ENCODE results near the gene SOX2.

The SOX2 gene

DNA sequence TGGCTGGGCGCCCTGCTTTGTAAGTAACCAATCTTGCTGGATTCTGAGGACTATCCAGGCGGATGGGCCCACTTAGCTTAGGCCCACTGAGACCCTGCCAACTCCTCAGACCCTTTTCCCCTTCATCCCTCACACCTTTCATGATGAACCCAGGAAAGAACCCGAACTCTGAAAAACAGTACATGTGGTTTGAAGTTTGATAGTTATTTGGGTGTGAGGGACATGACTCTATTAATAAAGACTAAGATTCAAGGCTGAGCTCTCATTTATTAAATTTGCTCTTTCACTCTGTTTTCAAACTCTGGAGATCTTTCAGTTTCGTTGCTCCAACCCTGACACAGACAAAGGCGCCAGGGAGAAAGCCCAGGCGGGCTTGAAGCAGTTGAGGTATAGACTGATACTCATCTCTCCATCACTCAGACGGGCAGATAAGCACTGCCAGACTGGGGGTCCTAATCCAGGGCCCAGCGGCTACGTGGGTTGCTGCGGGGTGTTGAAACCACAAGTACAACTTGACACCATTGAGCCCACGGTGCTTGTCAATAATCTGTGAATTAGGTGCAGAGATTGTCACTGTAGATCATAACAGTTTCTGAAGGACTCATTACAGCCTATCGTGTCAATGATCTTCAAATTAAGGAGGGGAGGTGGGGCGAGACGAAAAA lies 7.2 kb upstream of the SOX2 start:
- FAIRE-seq = no peak

DNA sequence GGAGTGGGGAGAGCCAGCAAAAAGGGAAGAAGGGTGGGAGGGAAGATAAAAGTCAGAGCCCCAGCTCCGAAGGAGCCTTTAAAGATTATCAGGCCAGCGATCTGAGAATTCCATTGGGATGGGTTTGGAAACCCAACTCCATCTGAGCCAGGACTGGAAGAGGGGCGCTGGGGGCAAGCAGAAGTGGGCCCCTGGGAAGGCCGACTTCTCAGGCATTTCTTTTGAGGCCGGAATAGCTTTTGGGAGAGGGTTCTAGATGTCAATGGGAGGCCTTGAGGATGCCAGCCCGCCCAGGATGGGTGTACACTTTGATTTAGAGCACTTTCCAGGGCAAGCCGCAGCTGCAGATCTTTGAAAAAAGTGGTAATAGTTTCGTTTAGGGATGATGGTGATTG lies 6.6 kb upstream of the SOX2 start:
- FAIRE-seq = no peak
- no peak for DNase-seq (ENCODE audit: low spot score)

More for the DNA sequence above, 7.2 kb upstream of the SOX2 start:
- DNase-seq (ENCODE audit: low spot score) = no peak

DNA sequence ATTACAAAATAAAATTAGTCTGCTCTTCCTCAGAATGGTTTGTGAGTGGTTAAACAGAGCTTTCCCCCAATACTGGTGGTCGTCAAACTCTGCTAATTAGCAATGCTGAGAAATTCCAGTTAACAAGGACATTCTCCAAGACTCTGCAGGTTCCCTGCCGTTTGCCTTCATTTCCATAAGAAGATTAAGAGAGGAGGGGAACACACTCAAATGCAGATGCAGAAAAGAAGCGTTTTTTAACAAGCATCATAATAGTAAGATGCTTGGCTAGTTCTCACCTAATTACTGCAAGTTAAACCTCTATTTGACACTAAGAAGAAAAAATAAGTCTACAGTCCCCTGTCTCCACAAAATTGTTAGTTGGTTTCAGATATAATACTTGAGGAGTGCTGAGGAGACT lies 3.7 kb upstream of the SOX2 start:
- no peak for FAIRE-seq

DNA sequence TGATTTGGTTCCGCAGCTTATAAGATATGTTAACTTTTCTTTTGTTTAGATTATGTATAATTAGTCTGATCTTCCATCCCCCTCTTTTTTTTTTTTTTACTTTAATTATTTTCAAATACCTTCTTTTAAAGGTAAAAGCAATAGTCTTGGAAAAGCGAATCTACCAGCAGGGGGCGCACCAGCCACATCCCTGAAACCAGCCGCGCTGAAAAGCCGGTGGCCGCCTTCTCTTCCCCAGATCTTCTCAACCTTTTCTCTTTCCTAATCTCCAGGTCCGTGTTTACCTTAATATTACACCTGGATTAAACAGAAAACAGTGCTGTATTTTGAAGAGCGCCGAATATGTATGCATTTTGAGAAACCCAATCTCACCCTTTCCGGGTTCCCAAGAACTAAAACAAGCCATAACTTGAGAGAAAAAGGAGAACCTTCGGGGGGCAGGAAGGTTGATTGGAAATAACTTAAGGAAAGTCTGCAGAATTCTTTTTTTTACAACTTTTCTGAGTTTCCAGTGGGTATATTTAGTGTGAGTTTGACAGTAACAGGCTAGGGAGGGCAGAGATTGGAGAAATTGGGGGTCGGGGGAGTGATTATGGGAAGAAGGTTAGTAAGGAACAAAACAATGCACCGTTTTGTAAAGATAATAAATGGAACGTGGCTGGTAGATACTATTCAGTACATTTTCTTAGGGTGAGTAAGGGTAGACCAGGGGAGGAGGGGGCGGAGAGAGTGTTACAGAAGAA lies 2.0 kb upstream of the SOX2 start:
- FAIRE-seq (no peak), DNase-seq (ENCODE audit: low spot score) (peak; percentile 47)

More for the DNA sequence above, 3.7 kb upstream of the SOX2 start:
- DNase-seq (ENCODE audit: low spot score) = no peak

DNA sequence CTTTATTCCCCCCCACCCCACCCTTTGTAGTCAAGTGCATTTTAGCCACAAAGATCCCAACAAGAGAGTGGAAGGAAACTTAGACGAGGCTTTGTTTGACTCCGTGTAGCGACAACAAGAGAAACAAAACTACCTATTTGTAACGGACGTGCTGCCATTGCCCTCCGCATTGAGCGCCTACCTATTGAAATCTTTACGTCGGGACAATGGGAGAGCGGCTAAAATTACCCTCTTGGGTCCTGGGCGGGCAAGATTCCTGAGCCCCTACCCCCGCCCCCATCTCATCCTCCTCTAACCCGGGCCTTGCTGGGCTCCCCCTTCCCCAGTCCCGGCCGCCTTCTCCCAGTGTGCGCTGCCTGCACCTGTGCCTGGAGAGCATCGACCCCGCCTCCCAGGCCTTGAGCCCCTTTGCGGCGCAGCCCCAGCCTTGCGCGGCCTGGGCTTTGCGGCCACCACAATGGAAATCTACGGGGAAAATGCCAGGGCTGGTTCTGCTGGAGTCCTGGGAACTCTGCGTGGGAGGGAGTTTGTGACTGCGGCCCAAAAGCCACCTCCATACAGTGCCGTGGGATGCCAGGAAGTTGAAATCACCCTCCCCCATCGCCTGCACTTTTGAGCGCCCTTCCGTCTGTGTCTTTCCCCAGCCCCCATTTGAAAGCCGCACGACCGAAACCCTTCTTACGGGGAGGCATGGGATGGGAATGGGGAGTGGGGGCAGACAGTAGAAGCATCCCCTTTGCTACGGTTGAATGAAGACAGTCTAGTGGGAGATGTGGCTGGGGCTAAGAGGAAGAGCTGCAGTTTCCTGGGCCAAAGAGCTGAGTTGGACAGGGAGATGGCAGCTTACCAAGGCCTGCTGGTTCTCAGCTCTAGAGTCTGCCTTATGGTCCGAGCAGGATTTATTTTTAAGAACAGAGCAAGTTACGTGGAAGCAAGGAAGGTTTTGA lies 1.1 kb upstream of the SOX2 start:
- DNase-seq (ENCODE audit: low spot score) (no peak), FAIRE-seq (no peak)

DNA sequence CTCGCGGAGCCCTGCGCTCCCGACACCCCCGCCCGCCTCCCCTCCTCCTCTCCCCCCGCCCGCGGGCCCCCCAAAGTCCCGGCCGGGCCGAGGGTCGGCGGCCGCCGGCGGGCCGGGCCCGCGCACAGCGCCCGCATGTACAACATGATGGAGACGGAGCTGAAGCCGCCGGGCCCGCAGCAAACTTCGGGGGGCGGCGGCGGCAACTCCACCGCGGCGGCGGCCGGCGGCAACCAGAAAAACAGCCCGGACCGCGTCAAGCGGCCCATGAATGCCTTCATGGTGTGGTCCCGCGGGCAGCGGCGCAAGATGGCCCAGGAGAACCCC lies 464 bp downstream of the SOX2 start:
- FAIRE-seq (no peak), DNase-seq (ENCODE audit: low spot score) (no peak)

DNA sequence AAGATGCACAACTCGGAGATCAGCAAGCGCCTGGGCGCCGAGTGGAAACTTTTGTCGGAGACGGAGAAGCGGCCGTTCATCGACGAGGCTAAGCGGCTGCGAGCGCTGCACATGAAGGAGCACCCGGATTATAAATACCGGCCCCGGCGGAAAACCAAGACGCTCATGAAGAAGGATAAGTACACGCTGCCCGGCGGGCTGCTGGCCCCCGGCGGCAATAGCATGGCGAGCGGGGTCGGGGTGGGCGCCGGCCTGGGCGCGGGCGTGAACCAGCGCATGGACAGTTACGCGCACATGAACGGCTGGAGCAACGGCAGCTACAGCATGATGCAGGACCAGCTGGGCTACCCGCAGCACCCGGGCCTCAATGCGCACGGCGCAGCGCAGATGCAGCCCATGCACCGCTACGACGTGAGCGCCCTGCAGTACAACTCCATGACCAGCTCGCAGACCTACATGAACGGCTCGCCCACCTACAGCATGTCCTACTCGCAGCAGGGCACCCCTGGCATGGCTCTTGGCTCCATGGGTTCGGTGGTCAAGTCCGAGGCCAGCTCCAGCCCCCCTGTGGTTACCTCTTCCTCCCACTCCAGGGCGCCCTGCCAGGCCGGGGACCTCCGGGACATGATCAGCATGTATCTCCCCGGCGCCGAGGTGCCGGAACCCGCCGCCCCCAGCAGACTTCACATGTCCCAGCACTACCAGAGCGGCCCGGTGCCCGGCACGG lies 991 bp downstream of the SOX2 start:
- FAIRE-seq (peak; percentile 74), DNase-seq (ENCODE audit: low spot score) (no peak)

DNA sequence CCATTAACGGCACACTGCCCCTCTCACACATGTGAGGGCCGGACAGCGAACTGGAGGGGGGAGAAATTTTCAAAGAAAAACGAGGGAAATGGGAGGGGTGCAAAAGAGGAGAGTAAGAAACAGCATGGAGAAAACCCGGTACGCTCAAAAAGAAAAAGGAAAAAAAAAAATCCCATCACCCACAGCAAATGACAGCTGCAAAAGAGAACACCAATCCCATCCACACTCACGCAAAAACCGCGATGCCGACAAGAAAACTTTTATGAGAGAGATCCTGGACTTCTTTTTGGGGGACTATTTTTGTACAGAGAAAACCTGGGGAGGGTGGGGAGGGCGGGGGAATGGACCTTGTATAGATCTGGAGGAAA lies 1.5 kb downstream of the SOX2 start:
- FAIRE-seq (no peak), DNase-seq (ENCODE audit: low spot score) (no peak)

DNA sequence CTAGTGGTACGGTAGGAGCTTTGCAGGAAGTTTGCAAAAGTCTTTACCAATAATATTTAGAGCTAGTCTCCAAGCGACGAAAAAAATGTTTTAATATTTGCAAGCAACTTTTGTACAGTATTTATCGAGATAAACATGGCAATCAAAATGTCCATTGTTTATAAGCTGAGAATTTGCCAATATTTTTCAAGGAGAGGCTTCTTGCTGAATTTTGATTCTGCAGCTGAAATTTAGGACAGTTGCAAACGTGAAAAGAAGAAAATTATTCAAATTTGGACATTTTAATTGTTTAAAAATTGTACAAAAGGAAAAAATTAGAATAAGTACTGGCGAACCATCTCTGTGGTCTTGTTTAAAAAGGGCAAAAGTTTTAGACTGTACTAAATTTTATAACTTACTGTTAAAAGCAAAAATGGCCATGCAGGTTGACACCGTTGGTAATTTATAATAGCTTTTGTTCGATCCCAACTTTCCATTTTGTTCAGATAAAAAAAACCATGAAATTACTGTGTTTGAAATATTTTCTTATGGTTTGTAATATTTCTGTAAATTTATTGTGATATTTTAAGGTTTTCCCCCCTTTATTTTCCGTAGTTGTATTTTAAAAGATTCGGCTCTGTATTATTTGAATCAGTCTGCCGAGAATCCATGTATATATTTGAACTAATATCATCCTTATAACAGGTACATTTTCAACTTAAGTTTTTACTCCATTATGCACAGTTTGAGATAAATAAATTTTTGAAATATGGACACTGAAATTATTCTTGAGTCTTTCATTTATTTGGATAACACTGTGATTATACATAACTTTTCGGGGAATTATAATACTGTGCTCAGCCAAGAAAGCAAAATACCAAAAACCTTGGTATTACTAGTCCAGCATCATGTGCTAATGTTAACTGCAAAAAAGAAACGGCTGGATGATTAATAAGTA lies 2.2 kb downstream of the SOX2 start:
- no peak for FAIRE-seq
- DNase-seq (ENCODE audit: low spot score) = no peak

DNA sequence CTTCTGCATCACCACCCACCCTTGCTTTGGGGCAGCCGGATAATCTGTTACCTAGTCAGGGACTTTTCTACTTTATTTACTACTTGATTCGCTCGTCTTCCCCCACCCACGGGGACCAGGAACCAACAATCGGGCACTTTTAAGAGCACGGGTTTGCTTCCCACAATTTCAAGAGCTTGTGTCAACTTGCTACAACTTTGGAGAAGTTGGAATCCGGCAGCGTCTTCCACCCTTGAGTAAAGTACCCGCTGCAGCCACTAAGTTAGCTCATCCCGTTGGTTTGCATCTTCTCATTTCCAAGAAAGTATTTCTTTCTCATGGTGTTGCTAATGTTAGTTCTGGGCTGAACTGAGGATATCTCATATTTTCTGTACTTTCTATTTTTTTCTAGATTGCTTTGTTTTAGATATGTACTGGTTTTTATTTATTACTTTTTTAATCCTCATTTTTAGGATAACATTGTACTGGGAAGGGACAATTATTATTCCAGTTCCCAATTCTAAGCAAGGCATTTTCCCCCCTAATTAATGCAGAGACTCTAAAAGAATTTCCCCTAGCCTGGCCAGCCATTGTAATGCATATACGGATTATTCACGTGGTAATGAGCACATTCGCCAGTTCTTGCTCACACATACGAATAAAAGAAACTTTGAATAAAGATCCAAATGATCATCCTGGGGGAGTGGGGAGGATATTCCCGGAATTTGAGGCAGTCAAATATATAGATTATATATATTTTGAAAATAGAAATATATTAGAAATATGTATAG lies 4.0 kb downstream of the SOX2 start:
- no peak for DNase-seq (ENCODE audit: low spot score)
- FAIRE-seq = no peak

DNA sequence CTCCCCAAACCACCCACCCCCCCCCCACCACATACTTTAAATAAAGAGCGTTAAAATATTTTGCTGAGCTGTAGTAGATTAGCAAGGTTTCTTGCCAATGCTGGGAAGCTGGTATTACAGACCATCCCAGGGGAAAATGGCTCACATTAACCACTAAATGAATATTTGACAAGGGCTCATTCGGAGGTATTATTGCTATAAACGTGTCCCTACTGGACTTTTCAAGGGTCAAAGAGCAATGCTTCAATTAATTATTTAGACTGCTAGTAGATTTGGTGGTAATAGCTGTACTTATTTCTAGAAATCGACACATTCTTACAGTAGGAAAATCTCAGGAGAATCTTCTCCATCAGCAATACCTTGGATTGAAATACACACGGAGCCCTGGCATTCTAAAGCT lies 5.2 kb downstream of the SOX2 start:
- FAIRE-seq (no peak), DNase-seq (ENCODE audit: low spot score) (no peak)

DNA sequence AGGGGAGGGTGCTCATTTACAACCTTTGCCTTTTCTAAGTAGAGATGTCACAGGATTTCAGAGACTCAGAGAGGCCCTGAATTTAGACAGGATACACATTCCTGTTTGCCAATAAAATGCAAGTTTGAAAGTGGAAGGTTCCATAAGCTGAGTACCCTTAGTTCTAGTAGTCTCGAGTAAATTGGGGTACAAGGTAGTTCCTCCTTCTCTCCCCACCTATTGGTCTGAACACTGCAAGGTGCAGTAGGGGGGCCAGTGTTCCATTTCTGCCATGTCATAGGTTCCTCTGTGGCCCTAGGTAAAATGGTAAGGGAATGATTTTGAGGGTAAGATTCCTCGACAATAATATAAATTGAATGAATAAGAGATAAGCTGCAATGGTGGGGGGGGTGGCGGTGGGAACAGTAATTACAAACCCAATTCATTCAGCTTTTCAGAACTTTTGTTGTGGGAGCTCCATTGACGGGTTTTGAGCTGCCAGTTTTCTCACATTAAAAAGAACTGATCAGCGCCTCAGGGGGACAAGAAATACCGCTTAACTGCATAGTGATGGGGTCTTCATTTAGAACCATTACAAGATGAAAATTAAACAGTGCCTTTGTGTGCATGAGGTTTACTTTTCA lies 5.9 kb downstream of the SOX2 start:
- FAIRE-seq (no peak), DNase-seq (ENCODE audit: low spot score) (no peak)

DNA sequence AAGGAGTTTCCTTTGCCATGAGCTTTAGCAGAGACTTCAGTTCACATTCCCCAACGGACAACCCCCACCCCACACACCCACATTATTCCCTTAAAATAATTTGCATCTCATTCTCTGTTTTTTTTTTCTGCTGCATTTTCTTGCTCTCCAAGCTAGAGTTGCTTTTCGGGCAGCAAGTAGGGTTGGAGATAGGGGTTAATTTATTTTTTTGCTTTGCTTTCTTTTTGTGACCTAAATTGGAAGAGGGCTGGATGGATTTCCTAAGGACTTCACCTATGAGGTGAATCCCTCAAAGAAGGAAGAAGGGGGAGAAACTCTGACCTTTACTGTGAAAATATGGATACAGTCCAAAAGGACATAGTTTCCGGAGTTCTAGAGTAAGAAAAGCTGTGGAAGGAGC lies 6.6 kb downstream of the SOX2 start:
- FAIRE-seq (no peak), DNase-seq (ENCODE audit: low spot score) (no peak)

DNA sequence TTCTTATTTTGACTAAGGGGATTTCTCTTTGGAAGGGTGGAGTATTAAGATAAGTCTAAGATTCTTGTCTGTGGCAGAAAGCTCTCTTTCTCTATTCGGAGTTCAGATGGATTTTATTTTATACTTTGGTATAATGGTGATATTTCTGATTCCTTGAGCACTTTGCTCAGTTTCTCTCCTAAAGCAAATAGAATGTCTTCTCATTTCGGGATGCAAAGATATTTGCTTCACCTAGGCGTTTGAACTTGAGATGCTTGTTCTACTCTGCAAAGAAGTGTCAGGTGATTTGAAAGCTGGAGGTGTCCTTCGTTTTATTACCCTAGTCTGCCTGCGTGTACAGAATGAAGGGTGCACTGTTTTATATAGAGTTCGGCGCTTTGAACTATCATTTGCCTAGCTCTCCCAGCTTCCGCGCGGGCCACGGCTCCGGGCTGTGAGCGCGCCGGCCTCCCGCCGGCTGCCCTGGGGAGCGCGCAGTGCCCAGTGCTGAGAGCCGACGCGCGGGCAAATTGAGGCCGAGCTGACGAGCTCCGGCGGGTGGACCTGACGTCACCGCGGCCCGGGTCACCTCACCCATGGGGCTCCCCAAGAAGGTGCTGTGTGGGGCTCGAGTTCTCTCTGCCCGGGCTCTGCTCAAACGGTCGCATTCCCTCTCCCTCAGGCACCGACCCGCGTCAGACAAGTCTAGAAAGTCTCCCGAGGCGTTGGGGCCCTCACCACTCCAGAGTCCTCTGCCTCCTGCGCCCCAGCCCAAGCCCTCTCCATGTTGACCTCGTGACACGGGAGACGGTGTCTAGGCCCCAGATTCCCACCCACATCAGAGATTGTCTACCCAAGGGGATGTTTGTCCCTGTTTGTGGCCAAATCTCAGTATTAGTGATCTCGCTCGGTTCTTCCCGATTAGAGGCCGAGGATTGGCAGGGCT lies 7.5 kb downstream of the SOX2 start:
- no peak for FAIRE-seq
- no peak for DNase-seq (ENCODE audit: low spot score)

DNA sequence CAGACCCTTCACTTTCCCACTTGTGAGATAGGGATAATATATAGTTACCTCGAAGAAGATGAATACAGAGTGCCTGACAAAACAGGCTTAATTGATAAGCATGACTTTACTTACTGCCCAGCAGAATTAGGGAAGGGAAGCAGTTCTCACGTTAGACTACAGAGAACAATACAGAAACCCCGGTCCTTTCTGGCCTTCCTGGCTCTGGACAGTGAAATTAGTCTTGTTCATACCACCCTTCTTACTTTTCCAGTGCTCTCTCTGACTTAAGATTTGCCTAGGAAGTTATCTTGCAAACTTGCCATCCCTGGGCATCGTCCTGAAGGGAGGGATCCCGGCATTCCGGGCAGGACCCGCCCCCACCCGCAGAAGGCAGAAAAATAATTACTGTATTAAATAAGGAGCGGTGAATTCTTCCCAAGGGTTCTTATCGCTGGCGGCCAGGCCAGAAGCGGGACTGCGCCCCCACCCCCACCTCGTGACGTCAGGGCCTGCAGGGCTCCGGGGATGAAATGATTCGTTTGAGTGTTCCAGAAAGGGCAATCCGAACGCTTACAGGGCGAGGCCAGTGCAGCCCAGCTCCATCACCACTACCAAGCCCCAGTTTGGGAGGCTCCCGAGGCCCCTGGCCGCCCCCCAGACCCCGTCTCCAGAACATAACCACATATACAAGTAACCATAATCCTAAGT lies 8.4 kb downstream of the SOX2 start:
- FAIRE-seq (no peak), DNase-seq (ENCODE audit: low spot score) (no peak)

DNA sequence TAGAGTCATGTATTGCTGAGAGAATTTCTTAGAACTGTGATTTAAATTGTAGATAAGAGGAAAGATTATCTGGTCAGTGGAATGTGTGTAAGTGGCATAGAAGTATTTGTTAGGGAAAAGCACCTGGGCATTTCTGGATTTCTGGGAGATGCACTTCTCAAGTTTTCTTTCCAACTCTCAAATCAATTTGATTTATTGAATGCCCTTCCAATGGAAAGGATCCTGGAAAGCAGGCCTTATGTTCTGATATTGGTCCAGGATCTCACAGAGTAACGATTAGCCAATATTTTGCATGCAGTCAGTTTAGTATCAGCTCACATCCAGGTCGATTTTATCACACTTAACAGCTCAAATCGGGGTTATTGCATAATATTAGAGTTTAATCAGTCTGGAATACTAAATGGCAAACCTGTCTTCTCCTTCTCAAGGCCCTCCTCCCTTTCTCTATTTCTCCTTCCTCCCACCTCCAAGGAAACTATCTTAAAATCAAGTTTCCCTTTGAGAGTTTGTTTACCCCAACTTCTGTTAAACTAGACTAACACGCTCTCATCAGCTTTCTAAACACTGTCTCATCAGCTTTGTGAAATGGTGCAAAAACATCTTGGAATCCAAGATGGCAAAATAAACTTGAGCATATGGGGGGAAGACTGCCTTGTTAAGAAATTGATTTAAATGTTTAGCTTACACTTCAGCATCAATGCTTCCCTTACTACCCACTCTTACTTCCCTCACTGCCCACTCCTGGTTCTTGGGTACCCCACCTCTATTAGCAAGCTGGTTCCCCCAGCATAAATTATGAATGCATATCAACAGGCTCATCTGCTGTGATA lies 9.5 kb downstream of the SOX2 start:
- FAIRE-seq (no peak), DNase-seq (ENCODE audit: low spot score) (no peak)

DNA sequence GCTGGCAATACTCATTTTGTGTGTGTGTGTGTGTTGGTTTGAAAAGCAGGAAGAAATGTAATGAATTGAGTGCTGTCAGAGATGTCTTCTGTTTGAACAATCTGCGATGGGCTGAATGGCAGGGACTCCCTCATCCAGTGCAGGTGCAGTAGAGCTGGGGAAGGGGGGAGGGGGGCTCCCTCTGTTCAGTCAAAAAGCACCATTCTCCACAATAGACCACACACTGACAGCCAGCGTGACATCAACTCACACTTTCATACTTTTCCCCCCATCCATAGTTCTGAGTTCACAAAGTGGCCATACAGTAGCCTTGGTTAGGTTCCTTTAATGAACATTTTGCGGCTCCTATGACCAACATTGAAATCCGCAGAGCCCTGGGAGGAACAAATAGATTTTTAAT lies 10.4 kb downstream of the SOX2 start:
- peak; percentile 52 for FAIRE-seq

More for the DNA sequence above, 10.4 kb downstream of the SOX2 start:
- no peak for DNase-seq (ENCODE audit: low spot score)
